C1 segment of cervical spinal cord (tissue), 14 donors: ENCODE results near the gene ZNF214.
"Not testable (repeated sequence)": the region's sequence is repeated elsewhere in the genome, so short reads cannot be mapped to it uniquely, and the experiment has no call there.

Source experiments
- DNase-seq, 14 donors: peaks; one replicate each; lab custom pipeline; 2025; lab: John Stamatoyannopoulos, UW

ZNF214 gene

GRCh38 chr11:6988506-6988905 lies 31.6 kb downstream of the ZNF214 start:
- no peak for DNase-seq

DNA sequence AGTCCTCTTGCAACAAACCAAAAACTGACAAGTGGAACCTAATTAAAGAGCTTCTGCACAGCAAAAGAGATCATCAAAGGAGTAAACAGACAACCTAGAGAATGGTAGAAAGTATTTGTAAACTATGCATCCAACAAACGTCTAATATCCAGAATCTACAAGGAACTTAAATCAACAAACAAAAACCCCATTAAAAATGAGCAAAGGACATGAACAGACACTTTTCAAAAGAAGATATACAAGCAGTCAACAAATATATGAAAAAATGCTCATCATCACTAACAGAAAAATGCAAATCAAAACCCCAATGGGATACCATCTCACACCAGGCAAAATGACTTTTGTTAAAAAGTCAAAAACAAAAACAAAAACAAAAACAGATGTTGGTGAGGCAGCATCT lies 33.7 kb downstream of the ZNF214 start:
- no peak for DNase-seq

DNA sequence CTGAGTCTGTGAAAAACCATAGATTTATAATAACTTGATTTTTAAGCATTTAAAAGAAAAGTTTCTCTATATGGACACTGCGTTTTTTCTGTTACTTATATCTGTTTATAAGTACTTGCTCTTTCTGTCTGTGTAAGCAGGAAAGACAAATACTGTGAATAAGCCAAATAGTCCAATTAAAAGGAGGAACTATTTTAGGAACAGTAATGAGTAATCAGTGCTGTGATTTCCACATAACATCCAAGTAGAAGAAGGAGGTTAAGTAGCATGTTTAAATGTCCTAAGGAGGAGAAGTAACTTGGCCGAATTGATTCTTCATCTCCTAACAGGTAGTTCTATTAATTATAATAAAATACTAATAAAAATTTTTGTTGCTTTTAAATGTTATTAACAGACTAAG lies 40.8 kb downstream of the ZNF214 start:
- DNase-seq, result no peak

DNA sequence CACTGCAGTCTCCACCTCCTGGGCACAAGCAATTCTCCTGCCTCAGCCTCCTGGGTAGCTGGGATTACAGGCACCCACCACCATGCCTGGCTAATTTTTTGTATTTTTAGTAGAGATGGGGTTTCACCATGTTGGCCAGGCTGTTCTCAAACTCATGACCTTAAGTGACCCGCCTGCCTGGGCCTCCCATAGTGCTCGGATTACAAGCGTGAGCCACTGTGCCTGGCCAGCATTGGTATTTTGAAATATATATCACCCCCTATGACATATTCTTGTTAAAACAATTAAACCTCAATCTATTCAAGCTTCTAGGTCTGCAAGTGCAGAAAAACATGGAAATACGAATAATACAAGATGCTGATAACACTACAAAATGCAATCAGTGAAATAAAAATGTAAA lies 50.3 kb downstream of the ZNF214 start:
- not testable (repeated sequence) for DNase-seq

- DNase-seq, result no peak
Observed at GRCh38 chr11:6968816-6969215, 51.3 kb downstream of the ZNF214 start.

DNA sequence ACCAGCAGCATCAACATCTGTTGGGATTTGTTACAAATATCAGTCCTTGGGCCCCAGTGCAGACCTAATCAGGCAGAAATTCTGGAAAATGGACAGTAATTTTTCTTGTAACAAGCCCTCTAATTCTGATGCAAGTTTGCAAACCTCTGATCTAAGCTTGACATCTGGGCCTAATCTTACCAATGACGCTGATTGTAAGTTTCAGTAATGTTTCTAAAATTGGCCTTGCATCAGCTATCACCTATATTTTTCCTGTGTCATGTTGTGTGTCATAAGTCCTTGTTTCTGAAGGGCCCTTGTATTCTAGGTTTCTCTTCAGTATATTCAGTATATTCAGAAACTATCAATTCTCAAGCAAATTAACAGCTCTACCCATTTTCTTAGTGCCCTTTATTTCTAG lies 57.5 kb downstream of the ZNF214 start:
- no peak for DNase-seq

DNA sequence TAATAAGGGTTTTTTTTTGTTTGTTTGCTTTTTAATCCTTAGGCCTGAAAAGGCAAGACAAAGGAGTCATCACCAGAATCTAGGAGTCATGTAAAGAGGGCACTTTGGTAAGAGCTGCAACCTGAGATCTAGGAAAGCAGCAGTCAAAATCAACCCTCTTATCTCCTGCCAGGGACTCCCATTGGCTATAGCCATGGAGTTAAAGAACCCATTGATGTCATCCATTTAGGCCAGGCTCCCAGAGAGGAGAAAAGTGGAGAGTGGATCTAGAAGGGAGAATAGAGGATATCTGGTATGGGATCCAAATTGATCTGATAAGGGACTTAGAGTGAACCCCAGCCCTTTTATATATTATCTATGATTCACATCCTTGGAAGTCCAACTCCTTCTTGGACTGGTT lies 58.0 kb downstream of the ZNF214 start:
- DNase-seq, result no peak

DNA sequence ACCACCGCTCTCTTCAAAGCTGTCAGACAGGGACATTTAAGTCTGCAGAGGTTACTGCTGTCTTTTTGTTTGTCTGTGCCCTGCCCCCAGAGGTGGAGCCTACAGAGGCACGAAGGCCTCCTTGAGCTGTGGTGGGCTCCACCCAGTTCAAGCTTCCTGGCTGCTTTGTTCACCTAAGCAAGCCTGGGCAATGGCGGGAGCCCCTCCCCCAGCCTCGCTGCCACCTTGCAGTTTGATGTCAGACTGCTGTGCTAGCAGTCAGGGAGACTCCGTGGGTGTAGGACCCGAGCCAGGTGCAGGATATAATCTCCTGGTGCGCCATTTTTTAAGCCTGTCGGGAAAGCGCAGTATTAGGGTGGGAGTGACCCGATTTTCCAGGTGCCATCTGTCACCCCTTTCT lies 65.9 kb downstream of the ZNF214 start:
- not testable (repeated sequence) for DNase-seq
